GM13976 (cell line): ENCODE results near the gene WWOX.

Experiments
- DNase-seq: peaks from one replicate; pipeline ENCODE4 v3.0.0; 2012; ENCODE audit warnings: low spot score
- in situ Hi-C: fragments of 300-500 bp; cut with MboI; formaldehyde crosslinking; loops from one replicate; pipeline ENCODE4 v1.12.0; 2022; ENCODE audit warnings: low sequenced_read_pairs, mixed read lengths, inconsistent platforms; ENCODE audit not compliant: unreplicated experiment
- TF ChIP-seq, protein P1 (sequence below): IDR thresholded peaks from 2 replicates; pipeline ENCODE4 v1.5.1; 2012; ENCODE audit warnings: borderline replicate concordance, mild to moderate bottlenecking; ENCODE audit not compliant: insufficient read depth; ENCODE audit errors: extremely low read depth, missing control alignments, control extremely low read depth

The WWOX gene

GRCh38 chr16:79092846-79093245, 993.4 kb downstream of the WWOX start:
- in situ Hi-C loops: no loop called here
- no peak for DNase-seq
- TF ChIP-seq, protein P1, sequence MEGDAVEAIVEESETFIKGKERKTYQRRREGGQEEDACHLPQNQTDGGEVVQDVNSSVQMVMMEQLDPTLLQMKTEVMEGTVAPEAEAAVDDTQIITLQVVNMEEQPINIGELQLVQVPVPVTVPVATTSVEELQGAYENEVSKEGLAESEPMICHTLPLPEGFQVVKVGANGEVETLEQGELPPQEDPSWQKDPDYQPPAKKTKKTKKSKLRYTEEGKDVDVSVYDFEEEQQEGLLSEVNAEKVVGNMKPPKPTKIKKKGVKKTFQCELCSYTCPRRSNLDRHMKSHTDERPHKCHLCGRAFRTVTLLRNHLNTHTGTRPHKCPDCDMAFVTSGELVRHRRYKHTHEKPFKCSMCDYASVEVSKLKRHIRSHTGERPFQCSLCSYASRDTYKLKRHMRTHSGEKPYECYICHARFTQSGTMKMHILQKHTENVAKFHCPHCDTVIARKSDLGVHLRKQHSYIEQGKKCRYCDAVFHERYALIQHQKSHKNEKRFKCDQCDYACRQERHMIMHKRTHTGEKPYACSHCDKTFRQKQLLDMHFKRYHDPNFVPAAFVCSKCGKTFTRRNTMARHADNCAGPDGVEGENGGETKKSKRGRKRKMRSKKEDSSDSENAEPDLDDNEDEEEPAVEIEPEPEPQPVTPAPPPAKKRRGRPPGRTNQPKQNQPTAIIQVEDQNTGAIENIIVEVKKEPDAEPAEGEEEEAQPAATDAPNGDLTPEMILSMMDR: no peak

DNA sequence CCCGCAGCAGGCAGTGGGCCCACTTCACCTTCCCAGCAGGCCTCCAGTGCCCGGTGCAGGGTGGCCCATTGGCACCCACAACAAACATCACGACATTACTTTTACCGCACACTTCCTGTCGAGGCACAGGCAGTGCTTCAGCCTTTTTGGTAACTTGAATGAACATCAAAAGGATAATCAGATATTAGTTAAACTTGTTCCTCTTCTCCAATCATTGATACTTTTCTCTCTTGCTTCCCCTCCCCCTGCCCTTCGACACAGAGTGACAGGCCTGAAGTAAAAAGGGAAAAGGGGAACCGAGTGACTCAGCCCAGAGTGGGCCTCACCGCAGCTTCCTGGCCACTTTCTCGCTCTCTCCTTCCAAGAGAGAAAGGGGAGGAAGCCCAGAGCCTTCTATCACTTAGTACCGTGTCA, 994.1 kb downstream of the WWOX start:
- TF ChIP-seq, protein P1: no peak
- in situ Hi-C loops: no loop called here
- DNase-seq: no peak

DNA sequence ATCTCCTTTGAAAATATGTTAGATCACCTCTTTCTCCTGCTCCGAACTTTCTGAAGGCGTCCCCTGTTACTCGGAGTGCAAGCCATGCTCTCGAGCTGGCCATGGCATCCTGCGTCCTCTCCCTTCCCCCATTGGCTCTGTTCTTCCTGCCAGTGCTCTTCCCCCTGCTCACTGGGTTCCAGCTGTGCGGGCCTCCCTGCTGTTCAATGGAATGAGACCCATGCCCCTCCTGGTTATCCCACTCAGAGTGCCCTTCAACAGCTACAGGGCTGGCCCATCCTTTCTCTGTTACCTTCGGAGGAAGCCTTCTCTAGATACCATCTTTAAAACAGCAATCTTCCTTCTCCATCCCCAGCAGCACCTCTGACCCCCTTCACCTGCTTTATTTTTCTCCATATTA, 996.8 kb downstream of the WWOX start:
- in situ Hi-C loops: no loop called here
- TF ChIP-seq, protein P1: no peak

GRCh38 chr16:79097166-79097565, 997.7 kb downstream of the WWOX start:
- in situ Hi-C loops: no loop called here
- DNase-seq: no peak

More for the DNA sequence above, 996.8 kb downstream of the WWOX start:
- no peak for DNase-seq

DNA sequence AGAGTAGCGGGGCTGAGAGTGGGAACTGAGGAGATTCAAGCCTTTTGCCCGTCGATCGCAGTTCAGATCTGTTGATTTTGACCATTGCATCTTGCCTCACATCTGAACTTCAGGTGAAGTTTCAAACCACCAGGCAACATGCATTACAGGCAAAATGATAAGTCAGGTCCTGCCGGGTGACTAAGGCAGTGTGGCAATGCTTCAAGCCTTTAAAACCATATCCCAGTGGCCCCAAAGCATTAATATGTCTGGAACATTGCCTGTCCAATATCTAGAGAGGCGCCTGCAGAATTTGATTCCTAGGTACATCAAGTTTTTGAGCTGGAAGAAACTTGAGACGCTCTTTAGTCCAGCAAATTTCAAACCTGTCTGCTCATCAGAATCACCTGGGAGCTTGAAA, 998.3 kb downstream of the WWOX start:
- no peak for DNase-seq
- in situ Hi-C loops: no loop called here
- TF ChIP-seq, protein P1: no peak

More at GRCh38 chr16:79097166-79097565, 997.7 kb downstream of the WWOX start:
- TF ChIP-seq, protein P1: no peak

- DNase-seq: no peak
- TF ChIP-seq, protein P1: no peak
- in situ Hi-C loops: no loop called here
These were observed 999.5 kb downstream of the WWOX start for GRCh38 chr16:79098907-79099306.

GRCh38 chr16:79099716-79100115, 1000.3 kb downstream of the WWOX start:
- TF ChIP-seq, protein P1: no peak
- in situ Hi-C loops: no loop called here
- no peak for DNase-seq
